ENCODE measurements around the gene RANGRF. TPM values are rescaled to one million over a fixed set of nuclear protein-coding genes. Genes with fewer than 3 reads are reported as not detected.

Gene RANGRF
- total and polyA plus RNA-seq, 9 of the 15 experiments (the other 6 are each of a cell fraction or from before 2014, with no cell fraction given) = 7.6 to 60.0 (median 16.0) TPM

GRCh38 chr17:8267480-8268147, 20.9 kb upstream of the RANGRF start:
- POLR2A ChIA-PET = interaction anchor here (1.2 kb wide), 1 partner anchor 15 kb away, joined by 3 read pairs; no protein-coding TSS in a partner anchor
- BruUV-seq (replicated peaks) = no TSS peak
- no peaks in the 10 kb centered on the region for H3K27me3 ChIP-seq (ENCODE audit: control insufficient read depth in 2 of 2, insufficient read depth in 2 of 2, low read length in 2 of 2)

More at GRCh38 chr17:8267480-8268147, 20.9 kb upstream of the RANGRF start:
- Histone ChIP-seq H3K27ac (ENCODE audit: extremely low read depth, low read depth, low read length) (no peak overlapping the region), H3K36me3 (ENCODE audit: control insufficient read depth, insufficient read depth, low read length) (peaks cover 77% of the 10 kb centered on the region; the same call in 1 of the 3 replicates), H3K4me1 (replicated peaks in 1 of 2; ENCODE audit: control insufficient read depth in 2 of 2, insufficient read depth in 2 of 2, low read length in 2 of 2) (peaks cover 0 to 4% of the 10 kb centered on the region in 2 experiments; a peak in 3 of 5 replicates), H3K79me2 (ENCODE audit: control insufficient read depth, insufficient read depth, low read length) (no peaks in the 10 kb centered on the region), H3K9ac (ENCODE audit: insufficient read depth in 1 of 2, low read depth in 2 of 2, low read length in 2 of 2) (no peak overlapping the region), H3K9me3 (replicated peaks; ENCODE audit: control insufficient read depth, insufficient read depth, low read depth, low read length) (no peaks in the 10 kb centered on the region), H3K4me2 (ENCODE audit: insufficient read depth, low read length) (no peak overlapping the region), H3K4me3 (no peak overlapping the region), H4K20me1 (replicated peaks; ENCODE audit: control insufficient read depth, insufficient read depth, low read length) (no peaks in the 10 kb centered on the region), H2AFZ (ENCODE audit: low read depth, low read length) (no peak overlapping the region), H3K9me1 (ENCODE audit: control insufficient read depth, insufficient read depth, low read length) (no peaks in the 10 kb centered on the region)
- in situ Hi-C loops (cut with MboI) (no loop called here), intact Hi-C loops (cut with micrococcal nuclease) (no loop called here)
- DNase-seq (ENCODE audit: extremely low read depth in 1 of 4, low spot score in 3 of 4) (peak in 1 of 4 experiments; percentile 23), ATAC-seq (no peak; the same call in 2 of the 3 replicates), FAIRE-seq (no peak)
- CTCF ChIA-PET (ENCODE audit: low intra/inter-chr PET ratio) = no interaction called here
- 95% methylated on average over 7 of the region's 13 CpGs for WGBS (ENCODE audit: insufficient coverage, low coverage, missing lambda C conversion rate)
- TF ChIP-seq THRA (IDR thresholded peaks at IDR 0.05) = no peak
- TF ChIP-seq CTBP1 (IDR thresholded peaks at IDR 0.05; ENCODE audit: borderline replicate concordance) = no peak
- no peak for TF ChIP-seq ZFX (CRISPR knock-in tag; IDR thresholded peaks at IDR 0.05)
- TF ChIP-seq, protein P1, sequence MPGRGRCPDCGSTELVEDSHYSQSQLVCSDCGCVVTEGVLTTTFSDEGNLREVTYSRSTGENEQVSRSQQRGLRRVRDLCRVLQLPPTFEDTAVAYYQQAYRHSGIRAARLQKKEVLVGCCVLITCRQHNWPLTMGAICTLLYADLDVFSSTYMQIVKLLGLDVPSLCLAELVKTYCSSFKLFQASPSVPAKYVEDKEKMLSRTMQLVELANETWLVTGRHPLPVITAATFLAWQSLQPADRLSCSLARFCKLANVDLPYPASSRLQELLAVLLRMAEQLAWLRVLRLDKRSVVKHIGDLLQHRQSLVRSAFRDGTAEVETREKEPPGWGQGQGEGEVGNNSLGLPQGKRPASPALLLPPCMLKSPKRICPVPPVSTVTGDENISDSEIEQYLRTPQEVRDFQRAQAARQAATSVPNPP (IDR thresholded peaks at IDR 0.05; ENCODE audit: borderline replicate concordance, insufficient read depth, insufficient read length) = no peak
- TF ChIP-seq, protein P2, sequence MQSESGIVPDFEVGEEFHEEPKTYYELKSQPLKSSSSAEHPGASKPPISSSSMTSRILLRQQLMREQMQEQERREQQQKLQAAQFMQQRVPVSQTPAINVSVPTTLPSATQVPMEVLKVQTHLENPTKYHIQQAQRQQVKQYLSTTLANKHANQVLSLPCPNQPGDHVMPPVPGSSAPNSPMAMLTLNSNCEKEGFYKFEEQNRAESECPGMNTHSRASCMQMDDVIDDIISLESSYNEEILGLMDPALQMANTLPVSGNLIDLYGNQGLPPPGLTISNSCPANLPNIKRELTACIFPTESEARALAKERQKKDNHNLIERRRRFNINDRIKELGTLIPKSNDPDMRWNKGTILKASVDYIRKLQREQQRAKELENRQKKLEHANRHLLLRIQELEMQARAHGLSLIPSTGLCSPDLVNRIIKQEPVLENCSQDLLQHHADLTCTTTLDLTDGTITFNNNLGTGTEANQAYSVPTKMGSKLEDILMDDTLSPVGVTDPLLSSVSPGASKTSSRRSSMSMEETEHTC (IDR thresholded peaks at IDR 0.05) = no peak
- TF ChIP-seq ZNF232 (CRISPR knock-in tag; IDR thresholded peaks at IDR 0.05) = no peak
- no peak for TF ChIP-seq CC2D1A (IDR thresholded peaks at IDR 0.05)
- TF ChIP-seq OTX1 (CRISPR knock-in tag; IDR thresholded peaks at IDR 0.05) = no peak
- TF ChIP-seq SREBF1 (IDR thresholded peaks at IDR 0.05; ENCODE audit: borderline replicate concordance, low read depth, low read length) = no peak
- TF ChIP-seq ZBTB33 (CRISPR knock-in tag; IDR thresholded peaks at IDR 0.05) = no peak
- TF ChIP-seq HINFP (tag; conservative IDR thresholded peaks at IDR 0.05; ENCODE audit: low read depth) = no peak
- no peak for TF ChIP-seq NFIC (IDR thresholded peaks at IDR 0.05)

Measured in K562 (cell line).